Transverse colon (tissue), 4 donors: Measurements from ENCODE around the gene MAPK4.

ENCODE experiments used
- EP300 ChIP-seq: sonication (generic); formaldehyde crosslinking; IDR thresholded peaks from one replicate; pipeline ENCODE4 v1.6.1; 2017; ENCODE audit warnings: antibody characterized with exemption, low read depth
- POLR2A ChIP-seq: fragments of 450-650 bp; IDR thresholded peaks from one replicate; pipeline ENCODE4 v1.6.1; 2016; ENCODE audit warnings: antibody characterized with exemption, mild to moderate bottlenecking, moderate library complexity
- POLR2AphosphoS5 ChIP-seq, 3 donors: sonication (generic); formaldehyde crosslinking; IDR thresholded peaks; one replicate each; pipeline ENCODE4 v1.6.1; 2016; ENCODE audit warnings: antibody characterized with exemption in 3 of 3
- TF ChIP-seq, protein P1 (sequence below), 5 experiments: fragments of 200-600 bp in 3 of 5; fragments of 450-650 bp in 2 of 5; sonication (generic) in 3 of 5; IDR thresholded peaks; 1 replicate in 2 of 5; 2 replicates in 3 of 5; pipeline ENCODE4 v1.5.1; 2016 to 2017; ENCODE audit warnings: antibody characterized with exemption in 5 of 5, inconsistent platforms in 3 of 5, mild to moderate bottlenecking in 2 of 5, moderate library complexity in 1 of 5

DNA sequence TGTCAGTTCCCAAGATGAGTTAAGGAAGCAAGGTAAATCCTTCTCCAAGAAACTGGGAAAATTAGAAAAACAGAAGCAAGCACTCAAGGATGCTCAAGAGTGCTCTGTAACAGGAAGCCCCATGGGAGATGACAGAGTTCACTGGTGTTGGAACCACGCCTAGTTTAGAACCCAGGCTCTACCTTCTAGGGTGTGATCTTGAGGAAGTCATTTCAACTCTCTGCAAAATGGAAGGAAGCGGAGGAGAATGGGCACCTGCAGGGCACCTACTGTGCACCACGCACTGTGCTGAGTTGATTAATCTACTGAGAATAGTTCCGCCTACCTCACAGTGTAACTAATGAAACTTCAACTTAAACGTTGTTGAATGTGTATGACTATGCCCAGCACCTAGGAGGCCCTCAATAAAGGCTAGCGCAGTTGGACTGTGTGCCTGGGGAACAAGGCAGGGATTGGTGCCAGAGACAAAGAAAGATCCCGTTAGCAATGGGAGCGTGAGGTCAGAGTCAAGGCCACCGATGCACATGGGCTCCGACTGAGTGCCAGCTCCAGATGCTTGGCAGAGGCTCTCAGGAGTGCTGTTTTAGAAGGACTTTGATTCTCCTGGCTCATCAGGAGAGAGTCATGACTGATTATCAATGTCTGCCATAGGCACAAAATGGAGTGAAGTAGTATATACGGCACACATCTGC, 93.7 kb downstream of the MAPK4 start:
- TF ChIP-seq POLR2A = no peak
- no peak for TF ChIP-seq POLR2AphosphoS5 (IDR thresholded peaks at IDR 0.05)
- TF ChIP-seq, protein P1, sequence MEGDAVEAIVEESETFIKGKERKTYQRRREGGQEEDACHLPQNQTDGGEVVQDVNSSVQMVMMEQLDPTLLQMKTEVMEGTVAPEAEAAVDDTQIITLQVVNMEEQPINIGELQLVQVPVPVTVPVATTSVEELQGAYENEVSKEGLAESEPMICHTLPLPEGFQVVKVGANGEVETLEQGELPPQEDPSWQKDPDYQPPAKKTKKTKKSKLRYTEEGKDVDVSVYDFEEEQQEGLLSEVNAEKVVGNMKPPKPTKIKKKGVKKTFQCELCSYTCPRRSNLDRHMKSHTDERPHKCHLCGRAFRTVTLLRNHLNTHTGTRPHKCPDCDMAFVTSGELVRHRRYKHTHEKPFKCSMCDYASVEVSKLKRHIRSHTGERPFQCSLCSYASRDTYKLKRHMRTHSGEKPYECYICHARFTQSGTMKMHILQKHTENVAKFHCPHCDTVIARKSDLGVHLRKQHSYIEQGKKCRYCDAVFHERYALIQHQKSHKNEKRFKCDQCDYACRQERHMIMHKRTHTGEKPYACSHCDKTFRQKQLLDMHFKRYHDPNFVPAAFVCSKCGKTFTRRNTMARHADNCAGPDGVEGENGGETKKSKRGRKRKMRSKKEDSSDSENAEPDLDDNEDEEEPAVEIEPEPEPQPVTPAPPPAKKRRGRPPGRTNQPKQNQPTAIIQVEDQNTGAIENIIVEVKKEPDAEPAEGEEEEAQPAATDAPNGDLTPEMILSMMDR (IDR thresholded peaks at IDR 0.05) = no peak
- TF ChIP-seq EP300 = no peak
